A673 (cell line): ENCODE results near the gene SPAG16. TPM values are rescaled to one million over a fixed set of nuclear protein-coding genes. Genes with fewer than 3 reads are reported as not detected.

Experiments used
- BruUV-seq: library from RNA; stranded (reverse); fragments of 400-500 nt; replicated peaks from 2 replicates; lab custom pipeline; 2021; lab: Mats Ljungman, UMichigan
- CTCF ChIA-PET: fragments of 300-600 bp; sonication (Branson Sonifier 250); formaldehyde crosslinking; loops from one replicate; lab custom pipeline; 2022; ENCODE audit warnings: antibody characterized with exemption; lab: Charles Lee
- POLR2A ChIA-PET: fragments of 300-600 bp; sonication (Branson Sonifier 250); formaldehyde crosslinking; loops from one replicate; lab custom pipeline; 2022; ENCODE audit warnings: antibody characterized with exemption; ENCODE audit not compliant: low non-redundant PET; lab: Charles Lee
- DNase-seq: peaks from one replicate; pipeline ENCODE4 v3.0.0-alpha.2; 2015; ENCODE audit warnings: low spot score
- H3K27ac ChIP-seq: fragments of 200-600 bp; sonication (generic); 2 replicates; pipeline ENCODE4 v1.5.1; 2016; ENCODE audit warnings: mixed run types, low read depth, mild to moderate bottlenecking, mixed read lengths, antibody characterized with exemption, low read length; ENCODE audit not compliant: poor library complexity, severe bottlenecking
- H3K27me3 ChIP-seq: fragments of 200-600 bp; sonication (generic); replicated peaks from 2 replicates; pipeline ENCODE4 v1.6.1; 2017; ENCODE audit warnings: mixed run types, low read depth, mild to moderate bottlenecking, mixed read lengths, antibody characterized with exemption, low read length; ENCODE audit not compliant: insufficient read depth, poor library complexity
- H3K36me3 ChIP-seq: fragments of 200-600 bp; sonication (generic); 2 replicates; pipeline ENCODE4 v1.6.1; 2016; ENCODE audit warnings: mixed run types, mild to moderate bottlenecking, mixed read lengths, antibody characterized with exemption, low read length; ENCODE audit not compliant: insufficient read depth, poor library complexity, severe bottlenecking
- H3K4me1 ChIP-seq: fragments of 200-600 bp; sonication (generic); 2 replicates; pipeline ENCODE4 v1.6.1; 2017; ENCODE audit warnings: mixed run types, mild to moderate bottlenecking, mixed read lengths, antibody characterized with exemption, low read length; ENCODE audit not compliant: insufficient read depth, poor library complexity, severe bottlenecking
- H3K4me3 ChIP-seq: fragments of 200-600 bp; sonication (generic); 2 replicates; pipeline ENCODE4 v1.5.1; 2016; ENCODE audit warnings: low read depth, mixed run types, mild to moderate bottlenecking, mixed read lengths, low read length; ENCODE audit not compliant: poor library complexity, severe bottlenecking
- H3K9me3 ChIP-seq: fragments of 200-600 bp; sonication (generic); 2 replicates; pipeline ENCODE4 v1.6.1; 2016; ENCODE audit warnings: mixed run types, low read depth, mild to moderate bottlenecking, mixed read lengths, antibody characterized with exemption, low read length; ENCODE audit not compliant: poor library complexity, severe bottlenecking
- CTCF ChIP-seq: fragments of 300-800, 200-600 bp; sonication (generic); conservative IDR thresholded peaks from 2 replicates; pipeline ENCODE4 v1.5.1; 2017; ENCODE audit warnings: low read depth, mild to moderate bottlenecking, antibody characterized with exemption, low read length, moderate library complexity, mixed read lengths
- EZH2 ChIP-seq: fragments of 200-600 bp; sonication (generic); IDR thresholded peaks from 2 replicates; pipeline ENCODE4 v1.6.1; 2017; ENCODE audit warnings: borderline replicate concordance, low read depth, mild to moderate bottlenecking, mixed read lengths, antibody characterized with exemption, low read length; ENCODE audit not compliant: poor library complexity, severe bottlenecking
- intact Hi-C: fragments of 100-400 bp; cut with micrococcal nuclease; formaldehyde crosslinking; loops from one replicate; pipeline ENCODE4 v1.10.0; 2022; ENCODE audit not compliant: unreplicated experiment
- total RNA-seq: library from RNA; stranded (reverse); gene quantifications from 2 replicates; pipeline ENCODE4 v1.2.3, GENCODE V29; 2021

Gene SPAG16
- total RNA-seq, 1 experiment from 2014 or later: 13.1 TPM

GRCh38 chr2:214217599-214217998 lies 933.3 kb downstream of the SPAG16 start:
- ChIA-PET CTCF (no interaction called here), POLR2A (no interaction called here)
- TF ChIP-seq EZH2 (no peak), CTCF (no peak)
- no TSS peak for BruUV-seq
- Histone ChIP-seq H3K4me1 (no peaks in the 10 kb centered on the region), H3K9me3 (no peaks in the 10 kb centered on the region), H3K27ac (no peak overlapping the region), H3K36me3 (no peaks in the 10 kb centered on the region), H3K27me3 (no peaks in the 10 kb centered on the region), H3K4me3 (no peak overlapping the region)
- intact Hi-C loops: no loop called here
- no peak for DNase-seq

- ChIA-PET CTCF (no interaction called here), POLR2A (no interaction called here)
- DNase-seq: no peak
- BruUV-seq: no TSS peak
- Histone ChIP-seq H3K4me3 (no peak overlapping the region), H3K27ac (no peak overlapping the region), H3K27me3 (no peaks in the 10 kb centered on the region), H3K9me3 (no peaks in the 10 kb centered on the region), H3K4me1 (no peaks in the 10 kb centered on the region), H3K36me3 (no peaks in the 10 kb centered on the region)
- intact Hi-C loops: no loop called here
- TF ChIP-seq EZH2 (no peak), CTCF (no peak)
Observed at GRCh38 chr2:214220251-214220650, 936.0 kb downstream of the SPAG16 start.

DNA sequence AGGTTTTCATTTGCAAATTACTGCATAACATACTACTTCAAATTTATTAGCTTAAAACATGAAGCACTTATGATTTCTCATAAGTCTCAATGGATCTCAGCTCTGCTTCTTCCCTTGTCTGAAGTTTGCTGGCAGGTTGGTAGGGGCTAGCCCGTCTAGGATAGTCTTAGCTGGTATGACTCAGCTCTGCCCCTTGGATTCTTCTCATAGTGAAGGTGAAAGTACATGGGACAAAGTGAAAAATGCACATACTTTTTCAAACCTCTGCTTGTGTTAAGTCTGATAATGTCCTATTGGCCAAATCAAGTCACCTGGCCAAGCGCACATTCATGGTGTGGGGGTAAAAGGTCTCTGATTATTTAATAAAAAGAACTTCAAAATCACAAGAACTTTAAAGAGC lies 941.8 kb downstream of the SPAG16 start:
- no TSS peak for BruUV-seq
- no peak for DNase-seq
- ChIA-PET POLR2A (no interaction called here), CTCF (no interaction called here)
- H3K4me3 ChIP-seq: no peak overlapping the region
- intact Hi-C loops: no loop called here
- TF ChIP-seq EZH2 (no peak), CTCF (no peak)
- H3K4me1 ChIP-seq: no peaks in the 10 kb centered on the region
- H3K36me3 ChIP-seq: no peaks in the 10 kb centered on the region
- H3K27ac ChIP-seq: no peak overlapping the region
- H3K27me3 ChIP-seq: no peaks in the 10 kb centered on the region
- H3K9me3 ChIP-seq: no peaks in the 10 kb centered on the region
